ENCODE results near the gene TMEM87A.

Gene TMEM87A

DNA sequence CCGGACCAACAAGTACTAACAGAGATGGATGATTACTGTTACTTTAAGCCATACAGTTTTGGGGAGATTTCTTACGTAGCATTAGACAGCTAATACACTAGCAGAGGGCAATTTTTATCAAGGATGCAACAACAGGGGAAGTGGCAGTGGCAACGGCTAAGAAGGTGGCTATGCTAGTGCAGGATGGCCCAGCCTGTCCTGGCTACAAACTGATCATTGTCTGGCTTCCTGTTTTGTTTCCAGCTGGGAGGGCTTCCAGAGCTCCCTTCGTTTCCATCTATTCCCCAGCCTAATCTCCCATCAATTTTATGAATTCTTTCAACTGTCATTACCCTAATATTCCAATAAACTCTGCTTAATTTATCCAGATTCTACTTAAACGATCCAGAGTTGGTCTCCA is 100.8 kb downstream of the TMEM87A start:
- no peak overlapping the region for H3K4me3 ChIP-seq (ENCODE audit: low read length in 2 of 2)
- no peak overlapping the region for H3K9ac ChIP-seq (ENCODE audit: low read depth in 1 of 2, low read length in 2 of 2)
- H3K4me1 ChIP-seq (ENCODE audit: control insufficient read depth in 2 of 2, insufficient read depth in 2 of 2, low read length in 2 of 2), result no peaks in the 10 kb centered on the region
- peaks cover 63% of the 10 kb centered on the region in 2 donors for H3K36me3 ChIP-seq (ENCODE audit: control insufficient read depth in 2 of 2, insufficient read depth in 2 of 2, low read length in 2 of 2)
- no peaks in the 10 kb centered on the region for H3K27me3 ChIP-seq (ENCODE audit: control insufficient read depth in 2 of 2, insufficient read depth in 2 of 2, low read length in 2 of 2)
- H3K27ac ChIP-seq (ENCODE audit: low read depth in 2 of 2, low read length in 2 of 2), result no peak overlapping the region
- H3K9me3 ChIP-seq (ENCODE audit: control insufficient read depth in 2 of 2, low read length in 2 of 2), result no peaks in the 10 kb centered on the region

DNA sequence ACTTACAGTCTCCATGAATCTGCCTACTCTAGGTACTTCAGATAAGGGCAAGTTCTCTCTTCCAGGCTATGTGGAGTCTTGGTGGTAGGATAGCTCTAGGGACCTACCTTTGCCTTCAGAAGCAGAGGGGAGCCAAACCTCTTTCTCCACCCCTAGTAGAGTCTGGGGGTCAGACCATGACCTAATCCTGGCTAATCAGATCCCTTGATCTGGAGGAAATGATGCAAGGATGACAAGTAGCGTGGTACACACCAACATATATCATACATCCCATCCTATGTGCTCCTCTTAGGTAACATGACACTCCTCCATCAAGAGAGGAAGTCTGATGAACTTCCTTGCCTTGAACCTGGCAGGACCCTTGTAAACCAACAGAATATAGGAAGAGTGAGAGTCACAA is 101.4 kb downstream of the TMEM87A start:
- no peak overlapping the region for H3K27ac ChIP-seq (ENCODE audit: low read depth in 2 of 2, low read length in 2 of 2)
- H3K27me3 ChIP-seq (ENCODE audit: control insufficient read depth in 2 of 2, insufficient read depth in 2 of 2, low read length in 2 of 2), result no peaks in the 10 kb centered on the region
- H3K4me1 ChIP-seq (ENCODE audit: control insufficient read depth in 2 of 2, insufficient read depth in 2 of 2, low read length in 2 of 2), result no peaks in the 10 kb centered on the region
- no peaks in the 10 kb centered on the region for H3K9me3 ChIP-seq (ENCODE audit: control insufficient read depth in 2 of 2, low read length in 2 of 2)
- H3K36me3 ChIP-seq (ENCODE audit: control insufficient read depth in 2 of 2, insufficient read depth in 2 of 2, low read length in 2 of 2), result peaks cover 65% of the 10 kb centered on the region in 2 donors
- H3K9ac ChIP-seq (ENCODE audit: low read depth in 1 of 2, low read length in 2 of 2), result no peak overlapping the region
- H3K4me3 ChIP-seq (ENCODE audit: low read length in 2 of 2), result no peak overlapping the region

DNA sequence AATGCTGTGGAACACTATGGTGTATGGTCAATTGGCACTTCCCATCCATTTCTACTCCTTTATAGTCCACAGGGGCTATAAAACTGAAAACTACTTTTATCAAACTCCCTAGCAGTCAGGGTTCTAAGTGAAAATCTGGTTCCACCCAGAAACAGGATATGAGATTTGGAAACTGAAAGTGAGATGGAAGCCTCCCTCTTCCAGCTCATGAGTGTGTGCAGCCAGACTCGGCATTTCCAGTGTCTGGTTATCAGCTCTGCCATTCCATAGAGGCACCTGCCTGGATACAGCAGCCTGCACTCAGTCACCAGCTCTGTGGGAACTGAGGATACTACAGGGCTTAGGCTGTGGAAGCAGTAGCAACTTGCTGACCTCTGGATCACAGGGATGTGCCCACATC is 102.1 kb downstream of the TMEM87A start:
- H3K27ac ChIP-seq (ENCODE audit: low read depth in 2 of 2, low read length in 2 of 2), result no peak overlapping the region
- no peak overlapping the region for H3K4me3 ChIP-seq (ENCODE audit: low read length in 2 of 2)

DNA sequence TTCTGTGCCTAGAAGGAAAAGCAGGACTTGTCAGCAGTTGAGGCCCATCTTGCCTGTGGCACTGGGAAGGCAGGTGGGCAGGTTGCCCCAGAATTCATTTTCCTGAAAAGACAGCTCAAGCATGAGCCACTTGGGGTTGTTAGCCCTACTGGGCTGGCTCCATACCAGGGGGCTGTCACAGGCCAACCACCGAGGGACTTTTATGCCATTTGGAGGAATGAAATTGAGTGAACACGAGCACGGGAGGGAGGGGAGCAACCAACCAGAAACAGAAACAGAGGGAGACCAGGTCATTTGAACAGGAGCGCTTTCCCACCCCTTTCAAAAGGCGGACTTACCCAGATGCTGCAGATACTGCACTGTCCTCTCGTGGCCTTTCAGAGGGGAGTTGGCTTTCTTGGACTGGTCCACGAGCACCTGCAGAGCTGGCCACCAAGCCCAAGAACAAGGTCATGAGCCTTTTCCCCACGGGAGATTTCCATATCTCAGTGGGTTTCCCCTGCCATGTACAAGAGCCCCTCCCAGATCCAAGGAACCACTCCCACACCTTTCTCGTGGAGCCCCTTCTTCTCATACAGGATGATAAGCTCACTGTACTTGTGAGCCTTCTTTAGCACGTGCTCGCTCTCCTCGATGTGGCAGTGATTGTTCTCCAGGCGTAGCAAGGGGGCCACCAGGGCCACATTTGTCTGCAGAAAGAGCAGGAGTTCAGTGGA is 106.8 kb downstream of the TMEM87A start:
- H3K4me1 ChIP-seq (ENCODE audit: control insufficient read depth in 2 of 2, insufficient read depth in 2 of 2, low read length in 2 of 2), result no peaks in the 10 kb centered on the region
- peaks cover 76 to 90% of the 10 kb centered on the region in 2 donors for H3K36me3 ChIP-seq (ENCODE audit: control insufficient read depth in 2 of 2, insufficient read depth in 2 of 2, low read length in 2 of 2)
- H3K27ac ChIP-seq (ENCODE audit: low read depth in 2 of 2, low read length in 2 of 2), result no peak overlapping the region
- no peaks in the 10 kb centered on the region for H3K9me3 ChIP-seq (ENCODE audit: control insufficient read depth in 2 of 2, low read length in 2 of 2)
- H3K27me3 ChIP-seq (ENCODE audit: control insufficient read depth in 2 of 2, insufficient read depth in 2 of 2, low read length in 2 of 2), result no peaks in the 10 kb centered on the region
- no peak overlapping the region for H3K4me3 ChIP-seq (ENCODE audit: low read length in 2 of 2)
- H3K9ac ChIP-seq (ENCODE audit: low read depth in 1 of 2, low read length in 2 of 2), result no peak overlapping the region

More for the DNA sequence above, 102.1 kb downstream of the TMEM87A start:
- no peaks in the 10 kb centered on the region for H3K9me3 ChIP-seq (ENCODE audit: control insufficient read depth in 2 of 2, low read length in 2 of 2)
- no peak overlapping the region for H3K9ac ChIP-seq (ENCODE audit: low read depth in 1 of 2, low read length in 2 of 2)
- peaks cover 70 to 72% of the 10 kb centered on the region in 2 donors for H3K36me3 ChIP-seq (ENCODE audit: control insufficient read depth in 2 of 2, insufficient read depth in 2 of 2, low read length in 2 of 2)
- no peaks in the 10 kb centered on the region for H3K27me3 ChIP-seq (ENCODE audit: control insufficient read depth in 2 of 2, insufficient read depth in 2 of 2, low read length in 2 of 2)
- no peaks in the 10 kb centered on the region for H3K4me1 ChIP-seq (ENCODE audit: control insufficient read depth in 2 of 2, insufficient read depth in 2 of 2, low read length in 2 of 2)

DNA sequence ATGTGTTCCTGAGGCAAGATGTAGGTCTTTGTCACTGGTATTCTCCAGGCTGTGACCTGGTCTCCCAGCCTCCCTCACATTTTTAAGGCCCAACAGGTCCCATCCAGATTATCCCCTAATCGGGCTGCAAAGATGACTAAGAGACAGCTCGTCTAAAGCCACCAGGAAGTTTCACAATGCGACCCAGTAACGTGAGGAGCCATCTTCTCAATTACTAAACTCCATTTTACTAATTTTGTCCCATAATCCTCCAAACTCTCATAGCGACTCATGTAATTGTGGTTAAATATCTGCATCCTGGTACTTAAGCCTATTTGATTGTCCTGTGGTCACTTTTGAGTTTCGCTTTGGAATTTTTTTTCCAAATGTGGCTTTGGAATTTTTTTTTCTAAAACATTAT is 108.1 kb downstream of the TMEM87A start:
- Histone ChIP-seq H3K4me1 (ENCODE audit: control insufficient read depth in 2 of 2, insufficient read depth in 2 of 2, low read length in 2 of 2) (no peaks in the 10 kb centered on the region), H3K9me3 (ENCODE audit: control insufficient read depth in 2 of 2, low read length in 2 of 2) (no peaks in the 10 kb centered on the region), H3K27ac (ENCODE audit: low read depth in 2 of 2, low read length in 2 of 2) (no peak overlapping the region), H3K27me3 (ENCODE audit: control insufficient read depth in 2 of 2, insufficient read depth in 2 of 2, low read length in 2 of 2) (no peaks in the 10 kb centered on the region), H3K9ac (ENCODE audit: low read depth in 1 of 2, low read length in 2 of 2) (no peak overlapping the region), H3K36me3 (ENCODE audit: control insufficient read depth in 2 of 2, insufficient read depth in 2 of 2, low read length in 2 of 2) (peaks cover 86 to 93% of the 10 kb centered on the region in 2 donors), H3K4me3 (ENCODE audit: low read length in 2 of 2) (no peak overlapping the region)

DNA sequence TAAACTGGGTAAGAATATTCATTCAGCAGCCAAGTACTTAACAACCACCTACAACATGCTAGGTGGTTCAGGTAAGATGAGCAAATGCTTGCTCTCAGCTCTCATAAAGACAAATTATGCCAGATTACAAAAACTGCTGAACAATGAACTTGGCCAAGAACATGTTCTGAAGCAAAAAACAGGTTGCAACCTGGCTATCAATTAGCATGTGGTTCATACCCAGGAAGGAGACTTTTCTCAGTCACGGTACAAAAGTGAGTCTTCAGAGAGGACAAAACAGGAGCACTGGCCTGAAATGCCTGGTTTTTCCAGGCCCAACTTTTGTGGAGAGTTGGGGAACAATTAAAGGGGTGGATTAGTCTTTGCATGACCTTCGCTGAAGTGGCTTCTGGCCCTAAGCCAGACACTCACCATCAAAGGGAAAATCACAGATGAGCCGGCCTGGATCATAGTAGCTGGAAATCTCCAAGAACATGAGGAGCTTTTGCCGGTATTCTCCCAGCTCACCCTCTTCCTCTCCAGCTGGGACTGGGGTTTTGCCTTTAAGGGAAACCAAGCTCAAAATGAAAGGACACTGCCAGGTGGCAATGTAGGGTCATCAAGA is 109.2 kb downstream of the TMEM87A start:
- Histone ChIP-seq H3K36me3 (ENCODE audit: control insufficient read depth in 2 of 2, insufficient read depth in 2 of 2, low read length in 2 of 2) (peaks cover 89 to 97% of the 10 kb centered on the region in 2 donors), H3K9me3 (ENCODE audit: control insufficient read depth in 2 of 2, low read length in 2 of 2) (no peaks in the 10 kb centered on the region), H3K27ac (ENCODE audit: low read depth in 2 of 2, low read length in 2 of 2) (no peak overlapping the region), H3K4me1 (ENCODE audit: control insufficient read depth in 2 of 2, insufficient read depth in 2 of 2, low read length in 2 of 2) (no peaks in the 10 kb centered on the region), H3K4me3 (ENCODE audit: low read length in 2 of 2) (no peak overlapping the region), H3K27me3 (ENCODE audit: control insufficient read depth in 2 of 2, insufficient read depth in 2 of 2, low read length in 2 of 2) (no peaks in the 10 kb centered on the region), H3K9ac (ENCODE audit: low read depth in 1 of 2, low read length in 2 of 2) (no peak overlapping the region)

DNA sequence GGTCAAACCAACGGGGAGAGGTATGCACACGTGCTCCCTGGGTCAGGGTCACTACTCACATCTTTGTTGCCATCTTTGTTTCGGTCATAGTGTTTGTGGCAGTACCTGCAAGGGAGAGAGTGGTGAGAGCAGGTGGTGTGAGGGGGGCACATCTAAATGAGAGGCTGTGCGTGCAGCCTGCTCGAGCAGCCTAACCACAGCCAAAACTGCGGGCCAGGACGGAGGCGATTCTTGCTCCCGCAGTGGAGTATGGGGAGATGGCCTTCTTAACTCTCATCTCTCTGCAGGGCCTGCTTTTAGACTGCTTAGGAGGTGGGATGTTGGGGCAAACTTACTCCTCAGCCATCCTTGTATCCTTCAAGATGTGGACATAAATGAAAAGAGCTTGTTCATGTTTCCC is 109.9 kb downstream of the TMEM87A start:
- Histone ChIP-seq H3K27me3 (ENCODE audit: control insufficient read depth in 2 of 2, insufficient read depth in 2 of 2, low read length in 2 of 2) (no peaks in the 10 kb centered on the region), H3K4me3 (ENCODE audit: low read length in 2 of 2) (no peak overlapping the region), H3K27ac (ENCODE audit: low read depth in 2 of 2, low read length in 2 of 2) (no peak overlapping the region), H3K36me3 (ENCODE audit: control insufficient read depth in 2 of 2, insufficient read depth in 2 of 2, low read length in 2 of 2) (peaks cover 93 to 95% of the 10 kb centered on the region in 2 donors), H3K4me1 (ENCODE audit: control insufficient read depth in 2 of 2, insufficient read depth in 2 of 2, low read length in 2 of 2) (no peaks in the 10 kb centered on the region), H3K9ac (ENCODE audit: low read depth in 1 of 2, low read length in 2 of 2) (no peak overlapping the region), H3K9me3 (ENCODE audit: control insufficient read depth in 2 of 2, low read length in 2 of 2) (no peaks in the 10 kb centered on the region)
